GM21367 (cell line): ENCODE data around the gene SEMA3E.

ENCODE experiments used
- ATAC-seq: cut with Tn5 transposase; IDR thresholded peaks from one replicate; pipeline ENCODE4 v1.9.1; 2021; ENCODE audit not compliant: unreplicated experiment

SEMA3E gene

DNA sequence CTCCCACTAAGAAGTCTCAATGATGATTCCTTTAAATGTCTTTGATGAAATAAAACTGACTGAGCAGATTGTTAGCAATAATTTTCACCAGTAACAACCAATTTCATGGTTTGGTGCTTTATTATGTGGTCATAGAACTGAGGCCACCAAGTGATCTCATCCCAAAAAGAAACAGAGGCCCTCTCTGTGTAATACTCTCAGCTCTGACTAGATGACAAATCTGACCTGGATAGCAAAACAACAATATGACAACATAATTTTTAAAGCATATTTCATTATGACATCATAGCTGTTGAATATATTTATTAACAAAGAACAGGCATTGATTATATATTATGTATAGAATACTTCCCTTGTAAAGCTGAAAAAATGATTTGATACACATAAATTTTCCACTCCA, 5.9 kb downstream of the SEMA3E start:
- no peak for ATAC-seq

GRCh38 chr7:83640731-83641537, 8.0 kb downstream of the SEMA3E start:
- no peak for ATAC-seq

DNA sequence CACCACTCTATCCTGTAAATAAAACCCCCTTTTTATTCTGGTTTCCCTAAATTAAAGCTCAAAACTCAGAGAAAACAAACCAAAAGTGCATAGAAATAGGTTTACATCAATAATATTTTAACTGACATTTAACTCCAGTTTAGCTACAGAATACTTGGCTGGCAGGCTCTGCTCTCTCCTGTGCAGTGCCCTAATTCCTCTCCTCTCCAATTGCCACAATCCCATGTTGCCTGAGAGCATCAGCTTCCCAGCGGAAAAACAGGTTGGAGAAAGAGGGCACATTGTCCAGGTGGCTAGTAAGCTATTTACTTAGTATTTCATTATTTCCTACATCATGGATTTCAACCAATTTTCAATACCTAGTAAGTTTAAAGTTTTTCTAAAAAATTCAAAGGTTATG, 8.7 kb downstream of the SEMA3E start:
- no peak for ATAC-seq

DNA sequence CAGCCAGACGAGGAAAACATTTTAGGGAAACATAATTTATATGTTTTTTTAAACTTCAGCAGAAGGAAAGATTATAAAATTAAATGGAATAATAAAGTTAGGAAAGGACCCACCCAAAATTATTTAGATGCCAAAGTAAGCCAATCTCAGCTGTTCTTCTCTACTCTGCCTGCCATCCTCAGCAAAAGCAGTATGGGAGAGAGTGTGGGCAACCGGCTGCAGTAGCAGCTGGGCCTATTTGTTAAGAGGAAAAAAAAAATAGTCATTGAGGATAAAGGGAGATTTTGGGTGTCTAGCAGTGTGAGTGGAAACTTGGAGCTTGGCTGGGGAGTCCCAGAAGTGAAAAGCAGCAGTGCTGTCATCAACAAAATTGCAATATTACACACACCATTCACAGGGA, 15.4 kb downstream of the SEMA3E start:
- no peak for ATAC-seq

DNA sequence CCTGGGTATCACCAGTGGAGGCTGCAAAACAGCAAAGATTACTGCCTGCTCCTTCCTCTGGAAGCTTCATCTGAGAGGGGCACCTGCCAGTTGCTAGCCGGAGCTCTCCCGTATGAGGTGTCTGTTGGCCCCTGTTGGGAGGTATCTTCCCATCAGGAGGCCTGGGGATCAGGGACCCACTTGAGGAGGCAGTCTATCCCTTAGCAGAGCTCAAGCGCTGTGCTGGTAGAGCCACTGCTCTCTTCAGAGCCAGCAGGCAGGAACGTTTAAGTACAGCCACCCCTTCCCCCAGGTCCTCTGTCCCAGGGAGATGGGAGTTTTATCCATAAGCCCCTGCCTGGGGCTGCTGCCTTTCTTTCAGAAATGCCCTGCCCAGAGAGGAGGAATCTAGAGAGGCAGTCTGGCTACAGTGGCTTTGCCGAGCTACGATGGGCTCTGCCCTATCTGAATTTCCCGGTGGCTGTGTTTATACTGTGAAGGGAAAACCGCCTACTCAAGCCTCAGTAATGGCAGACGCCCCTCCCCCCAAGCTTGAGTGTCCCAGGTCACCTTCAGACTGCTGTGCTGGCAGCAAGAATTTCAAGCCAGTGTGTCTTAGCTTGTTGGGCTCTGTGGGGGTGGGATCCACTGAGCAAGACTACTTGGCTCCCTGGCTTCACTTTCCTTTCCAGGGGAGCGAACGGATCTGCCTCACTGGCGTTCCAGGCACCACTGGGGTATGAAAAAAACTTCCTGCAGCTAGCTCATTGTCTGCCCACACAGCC, 19.6 kb downstream of the SEMA3E start:
- no peak for ATAC-seq

DNA sequence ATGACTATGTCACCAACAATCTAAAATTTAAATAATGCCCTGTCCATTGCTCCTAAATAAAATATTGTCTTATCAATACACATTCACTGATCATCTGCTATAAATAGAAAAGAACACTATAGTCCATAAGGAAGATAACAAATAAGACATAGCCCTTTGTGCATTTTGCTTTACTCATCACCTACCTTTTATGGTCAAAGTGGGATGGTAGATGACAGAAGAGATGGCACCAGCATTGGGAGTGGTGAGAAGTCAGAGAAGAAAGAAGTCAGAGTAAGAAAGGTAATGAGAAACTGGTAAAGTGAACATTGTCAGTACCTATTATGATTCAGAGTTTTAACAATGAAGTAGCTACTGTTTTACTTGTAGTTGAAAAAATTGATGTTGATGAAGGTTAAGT, 31.1 kb downstream of the SEMA3E start:
- ATAC-seq, result no peak

- no peak for ATAC-seq
Measured at GRCh38 chr7:83614112-83614511, 34.8 kb downstream of the SEMA3E start.

GRCh38 chr7:83613232-83613631, 35.7 kb downstream of the SEMA3E start:
- ATAC-seq, result no peak

- ATAC-seq, result no peak
Measured at GRCh38 chr7:83611776-83612175, 37.2 kb downstream of the SEMA3E start.

GRCh38 chr7:83610649-83611304, 38.2 kb downstream of the SEMA3E start:
- ATAC-seq, result no peak

DNA sequence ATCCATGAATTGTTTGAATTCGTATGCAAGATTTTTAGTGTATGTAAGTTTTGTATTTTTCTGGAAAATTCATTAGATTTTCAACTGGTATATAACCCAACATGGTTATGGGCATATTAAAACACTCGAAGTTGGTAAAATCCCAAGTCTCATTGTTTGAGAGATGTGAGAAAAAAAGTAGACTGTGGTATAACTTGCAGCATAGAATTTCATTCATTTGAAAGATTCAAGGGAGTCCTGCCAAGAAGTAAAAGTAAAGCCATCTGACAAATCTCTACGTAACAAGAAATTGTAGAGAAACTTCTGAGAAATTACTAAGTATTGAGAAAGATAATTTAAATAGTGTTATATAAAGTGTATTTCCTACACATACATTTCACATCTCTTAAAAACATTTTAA, 40.2 kb downstream of the SEMA3E start:
- no peak for ATAC-seq

GRCh38 chr7:83603649-83604048, 45.3 kb downstream of the SEMA3E start:
- ATAC-seq, result no peak

GRCh38 chr7:83599131-83599530, 49.8 kb downstream of the SEMA3E start:
- no peak for ATAC-seq

- ATAC-seq, result no peak
Measured at GRCh38 chr7:83593921-83594475, 54.9 kb downstream of the SEMA3E start.

- ATAC-seq, result no peak
Measured at GRCh38 chr7:83588602-83589240, 60.2 kb downstream of the SEMA3E start.

GRCh38 chr7:83586281-83586680, 62.7 kb downstream of the SEMA3E start:
- ATAC-seq, result no peak

DNA sequence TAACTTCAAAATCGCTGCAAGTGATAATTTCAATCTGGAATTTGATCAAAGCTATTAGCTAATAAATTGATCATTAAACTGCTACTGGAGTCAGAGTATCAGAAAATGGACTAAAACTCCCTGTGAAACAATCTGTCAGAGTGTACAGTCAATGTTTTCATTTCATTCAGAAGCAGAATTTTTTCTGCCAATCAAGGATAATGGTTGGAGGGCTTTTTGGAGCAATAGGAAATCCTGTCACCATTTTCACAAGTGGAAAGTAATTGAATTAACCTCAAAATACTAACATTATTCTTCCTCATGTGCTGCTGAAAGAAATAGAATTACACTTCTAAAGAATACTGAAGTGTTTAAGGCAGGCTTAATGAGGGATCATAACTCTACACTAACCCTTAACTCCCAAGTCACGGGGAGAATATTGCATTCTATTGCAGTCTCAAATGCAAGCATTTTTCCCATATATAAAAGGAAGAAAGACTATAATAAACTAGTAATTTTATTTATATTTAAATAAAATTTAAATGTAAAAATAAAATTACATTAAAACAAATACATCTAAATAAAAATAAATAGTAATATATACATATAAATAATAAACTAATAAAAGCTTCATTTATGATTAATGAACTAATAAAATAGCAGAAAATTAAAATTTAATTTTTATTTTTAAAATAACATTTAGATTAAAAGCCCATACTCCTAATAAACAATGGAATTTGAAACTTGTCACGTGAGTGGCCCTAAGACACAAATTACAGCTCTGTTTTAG, 67.1 kb downstream of the SEMA3E start:
- no peak for ATAC-seq

GRCh38 chr7:83579740-83580139, 69.2 kb downstream of the SEMA3E start:
- ATAC-seq, result no peak

DNA sequence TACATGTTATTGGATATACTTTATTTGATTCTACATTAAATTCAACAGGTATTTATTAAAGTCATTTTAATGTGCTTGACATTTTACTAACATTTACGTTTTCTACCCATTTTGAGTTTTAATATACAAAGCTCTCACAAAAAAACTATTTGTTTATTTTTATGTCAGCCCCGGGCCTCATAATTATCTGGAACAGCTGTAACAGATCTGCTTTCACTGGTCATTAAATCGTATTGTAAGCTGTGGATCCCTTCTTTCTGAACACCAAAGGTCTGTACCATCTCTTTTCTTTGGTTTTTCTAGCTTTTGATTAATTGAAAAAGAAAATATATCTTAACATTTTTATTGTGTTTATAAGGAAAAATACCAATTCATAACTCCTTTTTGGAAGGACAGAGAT, 73.5 kb downstream of the SEMA3E start:
- no peak for ATAC-seq

GRCh38 chr7:83574616-83575015, 74.3 kb downstream of the SEMA3E start:
- no peak for ATAC-seq
